ENCODE measurements around the gene P4HB.

Gene P4HB

GRCh38 chr17:81878294-81878693 lies 18.0 kb upstream of the P4HB start:
- Histone ChIP-seq H3K4me3 (ENCODE audit: extremely low read depth, insufficient read depth, low read length, poor library complexity, severe bottlenecking) (no peak overlapping the region), H3K27ac (ENCODE audit: low read depth, low read length, severe bottlenecking) (no peak overlapping the region), H3K36me3 (ENCODE audit: control insufficient read depth, insufficient read depth, low read length) (peaks cover 58% of the 10 kb centered on the region), H3K4me1 (ENCODE audit: control insufficient read depth, insufficient read depth, low read length, poor library complexity, severe bottlenecking) (no peaks in the 10 kb centered on the region), H3K9me3 (ENCODE audit: control insufficient read depth, low read length) (no peaks in the 10 kb centered on the region)
- 100% methylated on average over 1 of the region's 3 CpGs; no CpG with 5 or more reads in 1 of the 2 experiments for WGBS, 2 experiments (ENCODE audit: insufficient coverage in 2 of 2)

- 87 to 96% methylated on average over 3 of the region's 5 CpGs for WGBS, 2 experiments (ENCODE audit: insufficient coverage in 2 of 2)
- peaks cover 51% of the 10 kb centered on the region for H3K36me3 ChIP-seq (ENCODE audit: control insufficient read depth, insufficient read depth, low read length)
- H3K9me3 ChIP-seq (ENCODE audit: control insufficient read depth, low read length), result no peaks in the 10 kb centered on the region
- no peak overlapping the region for H3K4me3 ChIP-seq (ENCODE audit: extremely low read depth, insufficient read depth, low read length, poor library complexity, severe bottlenecking)
- no peaks in the 10 kb centered on the region for H3K4me1 ChIP-seq (ENCODE audit: control insufficient read depth, insufficient read depth, low read length, poor library complexity, severe bottlenecking)
- no peak overlapping the region for H3K27ac ChIP-seq (ENCODE audit: low read depth, low read length, severe bottlenecking)
Measured at GRCh38 chr17:81877569-81877968, 17.2 kb upstream of the P4HB start.

- WGBS, 2 experiments (ENCODE audit: insufficient coverage in 2 of 2), result 7% methylated on average over 68 to 83 of the region's 86 CpGs
- H3K27ac ChIP-seq (ENCODE audit: low read depth, low read length, severe bottlenecking), result peak overlapping the region; percentile 93
- peak overlapping the region; percentile 86 for H3K4me3 ChIP-seq (ENCODE audit: extremely low read depth, insufficient read depth, low read length, poor library complexity, severe bottlenecking)
- peaks cover 28% of the 10 kb centered on the region for H3K4me1 ChIP-seq (ENCODE audit: control insufficient read depth, insufficient read depth, low read length, poor library complexity, severe bottlenecking)
- peaks cover 33% of the 10 kb centered on the region for H3K36me3 ChIP-seq (ENCODE audit: control insufficient read depth, insufficient read depth, low read length)
- no peaks in the 10 kb centered on the region for H3K9me3 ChIP-seq (ENCODE audit: control insufficient read depth, low read length)
Measured at GRCh38 chr17:81871387-81872230, 11.3 kb upstream of the P4HB start.

- Histone ChIP-seq H3K27ac (ENCODE audit: low read depth, low read length, severe bottlenecking) (peak within 1 kb of the TSS; percentile 93), H3K36me3 (ENCODE audit: control insufficient read depth, insufficient read depth, low read length) (peaks cover 38% of the 10 kb centered on the region), H3K4me3 (ENCODE audit: extremely low read depth, insufficient read depth, low read length, poor library complexity, severe bottlenecking) (peak within 1 kb of the TSS; percentile 86), H3K9me3 (ENCODE audit: control insufficient read depth, low read length) (no peaks in the 10 kb centered on the region), H3K4me1 (ENCODE audit: control insufficient read depth, insufficient read depth, low read length, poor library complexity, severe bottlenecking) (peaks cover 32% of the 10 kb centered on the region)
- WGBS, 2 experiments (ENCODE audit: insufficient coverage in 2 of 2), result 0% methylated on average over 35 to 38 of the region's 64 CpGs
Measured at GRCh38 chr17:81870981-81871386, 10.6 kb upstream of the P4HB start, which contains the start of gene ARHGDIA. Gene ARHGDIA (minus strand): TSS chr17:81871337. CDS start chr17:81869930, 1,407 bp downstream.

- 1% methylated on average over 57 to 59 of the region's 65 CpGs for WGBS, 2 experiments (ENCODE audit: insufficient coverage in 2 of 2)
- no peaks in the 10 kb centered on the region for H3K9me3 ChIP-seq (ENCODE audit: control insufficient read depth, low read length)
- H3K36me3 ChIP-seq (ENCODE audit: control insufficient read depth, insufficient read depth, low read length), result peaks cover 44% of the 10 kb centered on the region
- peak overlapping the region; percentile 86 for H3K4me3 ChIP-seq (ENCODE audit: extremely low read depth, insufficient read depth, low read length, poor library complexity, severe bottlenecking)
- H3K4me1 ChIP-seq (ENCODE audit: control insufficient read depth, insufficient read depth, low read length, poor library complexity, severe bottlenecking), result peaks cover 37% of the 10 kb centered on the region
- peak overlapping the region; percentile 82 for H3K27ac ChIP-seq (ENCODE audit: low read depth, low read length, severe bottlenecking)
Measured at GRCh38 chr17:81870131-81870980, 10.0 kb upstream of the P4HB start.

- H3K4me1 ChIP-seq (ENCODE audit: control insufficient read depth, insufficient read depth, low read length, poor library complexity, severe bottlenecking), result peaks cover 41% of the 10 kb centered on the region
- 43 to 52% methylated on average over 38 to 49 of the region's 52 CpGs for WGBS, 2 experiments (ENCODE audit: insufficient coverage in 2 of 2)
- peaks cover 53% of the 10 kb centered on the region for H3K36me3 ChIP-seq (ENCODE audit: control insufficient read depth, insufficient read depth, low read length)
- H3K9me3 ChIP-seq (ENCODE audit: control insufficient read depth, low read length), result no peaks in the 10 kb centered on the region
- H3K27ac ChIP-seq (ENCODE audit: low read depth, low read length, severe bottlenecking), result peak overlapping the region; percentile 82
- H3K4me3 ChIP-seq (ENCODE audit: extremely low read depth, insufficient read depth, low read length, poor library complexity, severe bottlenecking), result peak overlapping the region; percentile 86
Measured at GRCh38 chr17:81869221-81870130, 9.1 kb upstream of the P4HB start.

GRCh38 chr17:81868674-81869220 lies 8.4 kb upstream of the P4HB start:
- peaks cover 60% of the 10 kb centered on the region for H3K36me3 ChIP-seq (ENCODE audit: control insufficient read depth, insufficient read depth, low read length)
- WGBS, 2 experiments (ENCODE audit: insufficient coverage in 2 of 2), result 68 to 82% methylated on average over 24 to 30 of the region's 30 CpGs
- H3K9me3 ChIP-seq (ENCODE audit: control insufficient read depth, low read length), result no peaks in the 10 kb centered on the region
- no peak overlapping the region for H3K4me3 ChIP-seq (ENCODE audit: extremely low read depth, insufficient read depth, low read length, poor library complexity, severe bottlenecking)
- H3K27ac ChIP-seq (ENCODE audit: low read depth, low read length, severe bottlenecking), result peak overlapping the region; percentile 82
- peaks cover 41% of the 10 kb centered on the region for H3K4me1 ChIP-seq (ENCODE audit: control insufficient read depth, insufficient read depth, low read length, poor library complexity, severe bottlenecking)

- Histone ChIP-seq H3K27ac (ENCODE audit: low read depth, low read length, severe bottlenecking) (peak overlapping the region; percentile 82), H3K36me3 (ENCODE audit: control insufficient read depth, insufficient read depth, low read length) (peaks cover 66% of the 10 kb centered on the region), H3K4me1 (ENCODE audit: control insufficient read depth, insufficient read depth, low read length, poor library complexity, severe bottlenecking) (peaks cover 41% of the 10 kb centered on the region), H3K9me3 (ENCODE audit: control insufficient read depth, low read length) (no peaks in the 10 kb centered on the region), H3K4me3 (ENCODE audit: extremely low read depth, insufficient read depth, low read length, poor library complexity, severe bottlenecking) (no peak overlapping the region)
- WGBS, 2 experiments (ENCODE audit: insufficient coverage in 2 of 2), result 76 to 82% methylated on average over 17 to 23 of the region's 28 CpGs
Measured at GRCh38 chr17:81867991-81868673, 7.8 kb upstream of the P4HB start.

- Histone ChIP-seq H3K4me3 (ENCODE audit: extremely low read depth, insufficient read depth, low read length, poor library complexity, severe bottlenecking) (no peak overlapping the region), H3K9me3 (ENCODE audit: control insufficient read depth, low read length) (no peaks in the 10 kb centered on the region), H3K4me1 (ENCODE audit: control insufficient read depth, insufficient read depth, low read length, poor library complexity, severe bottlenecking) (peaks cover 41% of the 10 kb centered on the region), H3K27ac (ENCODE audit: low read depth, low read length, severe bottlenecking) (peak overlapping the region; percentile 82), H3K36me3 (ENCODE audit: control insufficient read depth, insufficient read depth, low read length) (peaks cover 73% of the 10 kb centered on the region)
- 84% methylated on average over 18 to 23 of the region's 23 CpGs for WGBS, 2 experiments (ENCODE audit: insufficient coverage in 2 of 2)
Measured at GRCh38 chr17:81867170-81867990, 7.0 kb upstream of the P4HB start.
